Hippocampal formation (tissue), 2 donors: ENCODE results near the gene XPO1.
"Not testable (repeated sequence)": the region's sequence is repeated elsewhere in the genome, so short reads cannot be mapped to it uniquely, and the experiment has no call there.

Source experiments
- DNase-seq, 2 donors: peaks; one replicate each; lab custom pipeline; 2025; lab: John Stamatoyannopoulos, UW

XPO1 gene, protein sequence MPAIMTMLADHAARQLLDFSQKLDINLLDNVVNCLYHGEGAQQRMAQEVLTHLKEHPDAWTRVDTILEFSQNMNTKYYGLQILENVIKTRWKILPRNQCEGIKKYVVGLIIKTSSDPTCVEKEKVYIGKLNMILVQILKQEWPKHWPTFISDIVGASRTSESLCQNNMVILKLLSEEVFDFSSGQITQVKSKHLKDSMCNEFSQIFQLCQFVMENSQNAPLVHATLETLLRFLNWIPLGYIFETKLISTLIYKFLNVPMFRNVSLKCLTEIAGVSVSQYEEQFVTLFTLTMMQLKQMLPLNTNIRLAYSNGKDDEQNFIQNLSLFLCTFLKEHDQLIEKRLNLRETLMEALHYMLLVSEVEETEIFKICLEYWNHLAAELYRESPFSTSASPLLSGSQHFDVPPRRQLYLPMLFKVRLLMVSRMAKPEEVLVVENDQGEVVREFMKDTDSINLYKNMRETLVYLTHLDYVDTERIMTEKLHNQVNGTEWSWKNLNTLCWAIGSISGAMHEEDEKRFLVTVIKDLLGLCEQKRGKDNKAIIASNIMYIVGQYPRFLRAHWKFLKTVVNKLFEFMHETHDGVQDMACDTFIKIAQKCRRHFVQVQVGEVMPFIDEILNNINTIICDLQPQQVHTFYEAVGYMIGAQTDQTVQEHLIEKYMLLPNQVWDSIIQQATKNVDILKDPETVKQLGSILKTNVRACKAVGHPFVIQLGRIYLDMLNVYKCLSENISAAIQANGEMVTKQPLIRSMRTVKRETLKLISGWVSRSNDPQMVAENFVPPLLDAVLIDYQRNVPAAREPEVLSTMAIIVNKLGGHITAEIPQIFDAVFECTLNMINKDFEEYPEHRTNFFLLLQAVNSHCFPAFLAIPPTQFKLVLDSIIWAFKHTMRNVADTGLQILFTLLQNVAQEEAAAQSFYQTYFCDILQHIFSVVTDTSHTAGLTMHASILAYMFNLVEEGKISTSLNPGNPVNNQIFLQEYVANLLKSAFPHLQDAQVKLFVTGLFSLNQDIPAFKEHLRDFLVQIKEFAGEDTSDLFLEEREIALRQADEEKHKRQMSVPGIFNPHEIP (N-terminal part only)

DNA sequence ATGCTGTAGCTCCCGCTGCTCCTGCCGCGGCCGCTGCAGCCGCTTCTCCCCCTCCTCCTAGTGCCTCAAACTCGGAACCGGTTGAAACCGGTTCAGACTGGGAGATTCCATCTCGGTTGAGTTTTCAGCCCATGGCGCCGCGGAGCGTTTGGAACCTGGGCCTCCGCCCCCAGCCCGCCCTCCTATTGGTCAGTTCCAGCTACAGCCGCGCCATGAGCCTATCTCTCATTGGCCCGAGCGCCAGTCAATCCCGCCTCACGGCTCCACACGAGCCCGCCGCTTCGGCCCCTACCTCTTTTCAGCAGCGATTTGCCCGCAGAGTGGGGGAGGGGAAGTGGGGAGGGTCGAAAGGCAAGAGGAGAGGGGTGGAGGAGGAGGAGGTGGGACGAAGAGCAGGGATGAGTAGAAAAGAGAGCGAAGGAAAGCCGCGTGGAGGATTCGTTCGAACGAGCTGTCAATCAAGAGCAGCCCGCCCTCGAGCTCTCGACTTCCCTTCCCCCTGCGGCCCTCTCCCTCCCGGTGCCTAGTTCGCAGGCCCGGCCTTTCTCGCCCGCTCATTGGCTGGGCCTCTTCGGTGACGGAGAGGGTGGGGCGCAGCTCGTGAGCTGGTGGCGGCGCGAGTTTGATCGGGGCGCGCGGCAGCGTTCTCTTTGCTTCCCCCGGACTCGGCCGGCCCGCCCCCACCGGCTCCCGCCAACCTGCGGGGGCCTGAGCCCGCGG, at the start of gene XPO1:
XPO1 (minus strand) TSS at position 157 of the 720 bp plus-strand sequence. CDS start 4,459 bp downstream, outside the sequence.
- DNase-seq = peak; percentile 100

DNA sequence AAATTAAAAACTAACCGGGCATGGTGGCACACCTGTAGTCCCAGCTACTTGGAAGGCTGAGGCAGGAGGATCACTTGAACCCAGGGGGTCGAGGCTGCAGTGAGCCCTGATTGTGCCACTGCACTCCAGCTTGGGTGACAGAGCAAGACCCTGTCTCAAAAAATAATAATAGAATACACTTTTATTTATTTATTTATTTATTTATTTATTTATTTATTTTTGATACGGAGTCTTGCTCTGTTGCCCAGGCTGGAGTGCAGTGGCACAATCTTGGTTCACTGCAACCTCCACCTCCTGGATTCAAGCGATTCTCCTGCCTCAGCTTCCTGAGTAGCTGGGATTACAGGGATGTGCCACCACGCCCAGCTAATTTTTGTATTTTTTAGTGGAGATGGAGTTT, 48.8 kb upstream of the XPO1 start:
- DNase-seq = not testable (repeated sequence)

DNA sequence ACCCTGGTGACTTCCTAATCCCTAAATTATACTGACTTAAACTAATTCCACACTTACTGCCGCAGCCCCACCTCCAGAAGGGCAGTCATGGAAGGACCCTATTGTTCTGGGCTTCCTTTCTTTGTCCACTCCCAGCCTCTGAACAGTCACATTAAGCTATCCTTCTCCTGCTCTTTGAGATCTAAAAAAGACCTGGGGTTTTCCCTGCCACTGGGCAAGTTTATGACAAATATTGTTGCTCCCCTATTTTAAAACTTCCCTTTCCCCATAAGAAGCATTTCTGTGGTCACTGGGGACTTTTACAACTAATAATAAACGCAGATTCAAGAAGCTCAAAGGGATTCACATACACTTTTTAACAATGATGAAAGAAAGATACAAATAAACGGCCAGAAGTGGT, 47.2 kb upstream of the XPO1 start:
- DNase-seq = no peak

DNA sequence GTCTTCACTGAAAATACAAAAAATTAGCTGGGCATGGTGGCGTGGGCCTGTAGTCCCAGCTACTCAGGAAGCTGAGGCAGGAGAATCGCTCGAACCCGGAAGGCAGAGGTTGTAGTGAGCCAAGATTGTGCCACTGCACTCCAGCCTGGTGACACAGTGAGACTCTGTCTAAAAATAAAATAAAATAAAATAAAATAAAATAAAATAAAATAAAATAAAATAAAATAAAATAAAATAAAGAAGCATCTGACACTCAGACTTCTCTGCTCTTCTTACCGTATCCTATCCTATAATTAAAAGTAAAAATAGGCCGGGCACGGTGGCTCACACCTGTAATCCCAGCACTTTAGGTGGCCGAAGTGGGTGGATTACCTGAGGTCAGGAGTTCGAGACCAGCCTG, 46.2 kb upstream of the XPO1 start:
- not testable (repeated sequence) for DNase-seq

DNA sequence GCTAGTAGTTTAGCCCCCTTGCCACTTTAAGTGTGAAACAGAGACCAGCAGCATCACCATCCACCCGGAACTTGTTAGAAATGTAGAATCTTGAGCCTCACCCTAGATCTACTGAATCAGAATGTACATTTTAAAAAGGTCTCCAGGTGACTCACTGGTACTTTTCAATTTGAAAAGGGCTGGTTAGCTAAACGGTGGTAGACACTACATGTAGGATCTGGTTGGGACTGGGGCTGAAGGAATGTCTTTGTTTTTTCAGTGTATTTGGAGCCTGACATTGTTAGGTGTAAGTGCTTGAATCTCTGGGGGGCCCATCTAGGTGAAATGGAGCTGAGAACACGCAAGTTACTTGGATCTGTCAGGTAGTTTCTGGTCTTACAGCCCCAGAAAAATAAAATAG, 44.0 kb upstream of the XPO1 start:
- no peak for DNase-seq

DNA sequence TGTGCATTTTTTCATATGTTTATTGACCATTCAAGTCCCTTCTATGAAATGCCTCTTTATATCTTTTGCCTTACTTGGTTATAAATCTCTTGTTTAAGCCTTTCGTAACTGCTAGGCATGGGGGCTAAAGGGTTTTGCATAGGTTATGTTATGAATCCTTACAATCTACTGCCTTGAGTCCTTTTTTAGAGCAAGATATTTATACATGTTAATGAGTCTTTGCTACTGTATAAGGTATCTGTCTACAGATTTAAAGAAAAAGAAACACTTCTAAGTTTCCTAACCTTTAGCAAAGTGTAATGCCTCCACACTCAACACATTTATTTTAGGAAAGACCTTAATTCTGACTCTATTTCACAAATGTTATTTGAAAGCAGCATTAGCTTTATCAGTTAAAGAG, 43.6 kb upstream of the XPO1 start:
- DNase-seq = no peak

DNA sequence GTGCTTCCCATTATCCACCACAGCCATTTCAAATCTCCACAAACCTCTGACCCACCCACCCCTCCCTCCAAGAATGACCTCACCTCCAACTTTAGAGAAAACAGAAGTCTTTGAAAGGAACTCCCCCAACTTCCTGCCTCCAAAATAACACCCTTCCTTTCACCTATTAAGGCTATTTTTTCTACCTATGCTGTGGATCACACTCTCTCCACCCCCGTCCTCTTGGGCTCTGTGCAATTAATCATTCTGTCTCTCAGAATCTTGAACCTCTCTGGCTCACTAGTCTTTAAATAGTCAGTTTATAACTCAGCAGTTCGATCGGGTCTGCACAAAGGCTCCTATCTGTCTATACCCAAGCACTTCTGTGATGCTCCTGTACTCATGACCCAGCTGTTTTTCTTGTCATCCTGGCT, 37.3 kb upstream of the XPO1 start:
- no peak for DNase-seq

DNA sequence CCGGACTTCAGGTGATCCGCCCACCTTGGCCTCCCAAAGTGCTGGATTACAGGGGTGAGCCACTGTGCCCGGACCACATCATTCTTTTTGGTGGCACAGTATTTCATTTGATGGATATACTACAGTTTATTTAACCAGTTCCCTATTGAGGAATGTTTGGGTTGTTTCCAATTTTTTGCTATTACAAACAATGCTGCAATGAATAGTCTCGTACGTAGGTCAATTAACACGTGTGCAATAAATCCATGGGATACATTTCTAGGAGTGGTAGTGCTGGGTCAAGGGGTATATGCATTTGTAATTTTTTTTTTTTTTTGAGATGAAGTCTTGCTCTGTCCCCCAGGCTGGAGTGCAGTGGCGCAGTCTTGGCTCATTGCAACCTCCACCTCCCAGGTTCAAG, 28.4 kb upstream of the XPO1 start:
- no peak for DNase-seq

DNA sequence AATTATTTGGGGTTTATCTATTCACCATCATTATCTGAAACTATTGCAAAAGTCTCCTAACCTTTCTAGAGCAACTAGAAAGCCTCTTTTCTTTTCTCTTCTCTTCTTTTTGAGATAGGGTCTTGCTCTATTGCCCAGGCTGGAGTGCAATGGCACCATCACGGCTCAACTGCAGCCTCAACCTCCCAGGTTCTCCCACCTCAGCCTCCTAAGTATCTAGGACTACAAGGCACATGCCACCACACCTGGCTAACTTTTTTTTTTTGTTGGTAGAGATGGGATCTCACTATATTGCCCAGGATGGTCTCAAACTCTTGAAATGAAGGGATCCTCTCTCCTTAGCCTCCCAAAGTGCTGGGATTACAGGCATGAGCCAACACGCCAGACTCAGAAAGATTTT, 24.5 kb upstream of the XPO1 start:
- no peak for DNase-seq

DNA sequence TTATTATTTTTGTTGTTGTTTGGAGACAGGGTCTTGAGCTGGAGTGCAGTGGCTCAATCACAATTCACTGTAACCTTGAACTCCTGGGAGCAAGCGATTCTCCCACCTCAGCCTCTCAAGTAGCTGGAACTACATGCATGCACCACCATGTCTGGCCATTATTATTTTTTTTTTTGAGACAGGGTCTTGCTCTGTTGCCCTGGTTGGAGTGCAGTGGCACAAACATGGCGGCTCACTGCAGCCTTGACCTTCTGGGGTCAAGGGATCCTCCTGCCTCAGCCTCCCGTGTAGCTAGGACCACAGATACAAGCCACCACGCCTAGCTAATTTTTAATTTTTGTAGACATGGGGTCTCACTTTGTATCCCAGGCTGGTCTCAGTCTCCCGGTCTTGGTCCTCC, 20.0 kb upstream of the XPO1 start:
- no peak for DNase-seq

DNA sequence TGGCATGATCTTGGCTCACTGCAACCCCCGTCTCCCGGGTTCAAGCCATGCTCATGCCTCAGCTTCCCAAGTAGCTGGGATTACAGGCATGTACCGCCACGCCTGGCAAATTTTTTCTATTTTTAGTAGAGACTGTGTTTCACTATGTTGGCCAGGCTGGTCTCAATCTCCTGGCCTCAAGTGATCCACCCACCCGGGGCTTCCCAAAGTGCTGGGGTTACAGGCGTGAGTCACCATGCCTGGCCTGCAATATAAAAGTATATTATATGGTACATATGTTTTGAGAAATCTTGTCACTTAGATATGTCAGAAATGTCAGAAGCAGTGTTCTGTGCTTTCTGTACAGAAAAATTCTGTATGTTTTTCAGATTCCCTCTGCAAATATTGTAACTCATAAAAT, 19.2 kb upstream of the XPO1 start:
- no peak for DNase-seq

DNA sequence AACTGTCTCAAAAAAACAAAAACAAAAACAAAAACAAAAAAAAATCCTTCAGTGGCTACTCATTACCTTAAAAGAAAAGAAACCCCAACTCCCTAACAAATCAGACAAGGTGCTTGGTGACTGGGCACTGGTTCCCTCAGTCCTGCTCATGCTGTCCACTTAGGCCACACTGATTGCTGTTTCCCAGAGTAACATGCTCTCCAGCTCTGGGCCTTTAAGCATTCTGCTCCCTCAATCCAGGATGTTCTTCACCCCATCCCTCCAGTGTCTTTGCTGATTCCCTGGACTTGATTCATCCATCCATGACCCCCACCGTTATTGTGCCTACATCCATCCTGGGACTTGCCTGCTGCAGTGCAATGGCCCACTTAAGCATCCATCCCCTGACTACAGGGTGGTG, 16.4 kb upstream of the XPO1 start:
- DNase-seq = no peak

DNA sequence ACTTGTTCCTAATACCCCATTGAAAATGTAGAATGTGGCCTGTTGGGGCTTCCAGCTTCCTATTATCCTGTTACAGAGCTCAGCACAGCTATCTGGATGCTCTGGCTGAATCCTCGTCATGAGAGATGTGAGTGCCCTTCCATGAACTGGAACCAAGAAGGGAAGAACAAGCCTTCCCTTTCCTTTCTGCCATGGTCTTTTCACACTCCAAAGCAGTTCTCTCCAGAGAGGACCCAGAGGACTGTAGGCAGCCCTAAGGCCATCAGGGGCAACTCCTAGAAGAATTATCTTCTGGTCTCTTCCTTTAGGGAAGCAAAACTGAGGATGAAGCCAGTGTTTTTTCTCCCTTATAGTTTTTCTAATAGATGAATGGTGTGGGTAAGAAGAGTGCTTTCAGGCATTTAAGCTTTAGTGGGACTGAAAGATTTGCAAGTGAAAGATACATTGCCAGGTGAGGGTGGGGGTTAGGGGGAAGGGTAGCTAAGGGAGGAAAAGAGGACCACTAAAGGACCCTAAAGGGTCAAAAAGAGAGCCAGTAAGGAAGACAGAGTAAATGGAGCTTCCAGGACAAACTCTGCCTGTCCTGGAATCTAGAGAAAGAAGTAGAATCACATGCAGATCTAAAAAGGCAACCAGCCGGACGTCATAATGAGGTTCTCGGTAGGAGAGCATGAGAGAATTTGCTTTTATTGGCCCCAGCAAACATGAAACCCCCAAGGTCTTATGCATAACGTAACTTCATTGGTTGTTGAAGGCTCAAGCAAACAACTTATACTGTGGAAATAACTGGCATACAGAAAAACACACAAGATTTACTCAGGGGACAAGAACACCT, 12.4 kb upstream of the XPO1 start:
- DNase-seq = no peak

DNA sequence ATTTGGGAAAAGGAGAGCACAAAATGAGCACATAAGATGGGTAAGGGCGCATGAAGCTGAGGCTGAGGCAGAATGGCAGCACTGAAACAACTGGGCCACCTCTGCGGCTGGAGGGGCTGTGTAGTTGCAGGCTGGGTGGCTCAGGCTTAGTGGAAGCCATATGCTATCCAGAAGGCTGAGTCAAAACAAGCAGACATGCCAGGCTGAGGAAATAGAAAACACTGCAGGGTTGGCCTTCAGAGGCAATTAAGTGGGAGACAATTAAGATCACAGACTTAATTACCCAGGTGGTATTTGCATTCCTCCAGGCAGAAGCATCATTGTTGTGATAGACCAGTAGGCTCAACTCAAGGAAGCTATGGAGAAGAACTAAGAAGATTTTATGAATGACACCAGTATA, 11.4 kb upstream of the XPO1 start:
- DNase-seq = no peak

DNA sequence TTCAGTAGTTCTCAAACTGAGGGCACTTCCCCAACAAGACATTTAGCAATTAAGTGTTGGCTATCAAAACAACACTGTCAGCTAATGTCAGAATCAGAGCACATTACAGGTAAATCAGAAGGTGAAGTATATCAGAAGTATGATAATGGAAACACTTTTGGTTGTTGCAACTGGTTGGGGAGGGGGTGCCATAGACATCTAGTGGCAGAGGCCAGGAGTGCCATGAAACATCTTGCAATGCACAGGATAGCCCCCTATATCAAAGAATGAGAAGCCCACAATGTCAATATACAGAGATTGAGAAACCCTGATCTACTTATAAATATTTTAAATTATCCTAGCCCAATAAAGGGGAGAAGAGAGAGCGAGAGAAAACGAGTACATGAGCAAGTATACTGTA, 4.9 kb upstream of the XPO1 start:
- no peak for DNase-seq

DNA sequence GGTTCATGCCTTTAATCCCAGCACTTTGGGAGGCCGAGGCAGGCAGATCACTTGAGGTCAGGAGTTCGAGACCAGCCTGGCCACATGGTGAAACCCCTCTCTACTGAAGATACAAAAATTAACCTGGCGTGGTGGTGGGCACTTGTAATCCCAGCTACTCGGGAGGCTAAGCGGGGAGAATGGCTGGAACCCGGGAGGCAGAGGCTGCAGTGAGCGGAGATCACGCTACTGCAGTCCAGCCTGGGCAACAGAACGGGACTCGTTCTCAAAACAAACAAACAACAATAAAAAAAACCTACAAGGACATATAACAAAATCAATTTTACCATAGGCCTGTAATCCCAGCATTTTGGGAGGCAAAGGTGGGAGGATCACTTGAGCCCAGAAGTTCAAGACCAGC, 2.0 kb upstream of the XPO1 start:
- DNase-seq = not testable (repeated sequence)

DNA sequence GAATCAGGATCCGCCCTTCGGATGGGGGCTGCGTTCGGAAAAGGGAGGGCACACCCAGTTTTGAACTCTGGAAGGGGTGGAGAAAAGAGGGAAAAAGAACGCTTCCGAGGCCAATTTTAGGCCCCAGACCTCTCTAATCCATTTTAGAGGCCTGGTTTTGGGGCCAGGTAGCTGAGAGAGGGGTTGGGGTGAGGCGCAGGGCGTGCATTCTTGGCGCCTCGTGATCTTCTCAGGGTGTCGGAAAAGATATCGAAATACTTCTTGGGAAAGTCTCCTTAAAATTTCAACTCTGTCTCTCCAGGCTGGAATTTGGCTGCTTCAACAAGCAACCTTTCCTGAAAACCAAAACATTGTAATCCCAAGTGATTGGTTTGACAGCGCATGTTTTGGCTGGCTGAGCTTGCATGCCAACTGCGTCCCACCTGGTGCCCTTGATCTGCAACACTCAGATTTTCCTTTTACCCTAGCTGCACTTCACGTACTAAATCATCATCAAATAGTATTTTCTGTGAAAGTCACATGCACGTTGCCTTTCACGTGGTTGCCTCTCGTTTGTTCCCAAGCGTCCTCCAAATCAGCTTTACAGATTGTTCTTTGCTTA, 864 bp upstream of the XPO1 start:
- peak; percentile 17 to 34 for DNase-seq

DNA sequence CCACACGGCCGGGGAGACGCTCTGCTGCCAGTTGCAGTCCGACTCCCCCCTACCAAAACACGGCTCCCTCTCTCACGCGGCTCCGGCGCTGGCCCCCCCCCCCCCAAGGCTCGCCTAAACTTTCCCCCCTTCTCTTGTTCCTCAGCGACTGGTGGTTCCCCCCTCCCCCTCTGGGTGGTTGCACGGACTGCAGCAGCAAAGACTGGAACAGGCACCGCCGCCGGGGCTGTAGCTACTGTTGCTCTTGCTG, 281 bp downstream of the XPO1 start:
- DNase-seq = no peak

DNA sequence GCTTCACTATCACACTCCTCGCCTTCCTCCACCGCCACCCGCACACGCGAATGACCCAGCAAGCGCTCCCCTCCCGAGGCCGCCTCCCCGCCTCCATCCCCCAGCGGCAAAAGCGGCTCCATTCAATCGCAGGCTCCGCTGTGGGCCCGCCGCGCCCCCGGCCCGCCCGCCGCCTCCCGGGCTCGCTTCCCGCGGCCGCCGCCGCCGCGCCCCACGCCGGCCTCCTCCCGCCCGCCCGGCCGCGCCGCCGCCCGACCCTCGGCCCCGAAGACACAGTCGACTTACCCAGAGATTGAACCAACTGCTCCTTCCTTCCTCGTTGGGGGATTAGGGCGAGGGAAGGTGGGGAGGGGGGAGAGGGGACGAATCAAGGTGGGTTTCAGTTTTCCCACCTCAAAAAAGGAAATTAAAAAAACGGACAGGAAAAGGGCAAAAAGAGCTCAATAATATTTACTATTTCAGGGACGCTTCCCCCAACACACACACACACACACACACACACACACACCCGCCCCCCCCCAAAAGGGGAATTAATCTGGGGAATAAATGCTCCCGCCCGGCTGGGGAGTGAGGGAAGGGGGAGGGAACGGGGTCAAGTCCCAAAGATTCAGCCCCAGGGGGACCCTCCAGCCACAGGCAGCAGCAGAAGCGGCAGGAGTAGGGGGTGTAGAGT, 743 bp downstream of the XPO1 start:
- DNase-seq = no peak

DNA sequence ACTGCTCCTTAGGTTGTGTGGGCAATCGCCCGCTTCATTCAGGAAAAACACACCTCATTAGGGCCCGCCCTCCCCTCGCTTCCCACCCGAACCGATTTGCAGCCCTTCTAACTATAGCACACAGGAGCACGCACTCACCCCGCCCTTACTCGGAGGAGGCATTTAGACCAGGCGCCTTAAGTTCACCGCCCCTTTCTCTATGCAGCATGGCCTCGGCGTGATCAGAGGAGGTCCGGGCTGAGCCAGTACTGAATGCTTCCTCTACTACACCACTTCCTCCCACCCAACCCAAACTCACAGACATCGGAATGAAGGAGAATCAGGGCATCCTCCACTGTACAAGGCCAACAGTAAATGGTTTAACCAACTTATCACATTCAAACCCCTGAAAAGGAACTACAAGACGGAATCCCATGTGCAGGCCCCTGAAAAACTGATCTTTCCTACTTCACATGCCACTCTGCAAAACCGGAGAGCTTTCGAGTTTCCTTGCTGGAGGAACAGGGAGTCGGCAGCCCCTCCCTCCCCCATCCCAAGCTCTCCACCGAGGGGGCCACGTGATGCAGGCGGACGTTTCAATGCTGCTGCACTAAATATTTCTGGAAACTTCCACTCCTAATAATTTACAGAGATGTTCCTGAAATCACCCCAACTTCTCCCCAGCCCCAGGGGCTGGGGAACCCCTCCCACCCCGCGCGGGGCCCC, 1.4 kb downstream of the XPO1 start:
- DNase-seq = peak; percentile 77 to 79
